ENCODE results near the gene LTO1. TPM values are rescaled to one million over a fixed set of nuclear protein-coding genes. Genes with fewer than 3 reads are reported as not detected.
"Not testable (repeated sequence)": the region's sequence is repeated elsewhere in the genome, so short reads cannot be mapped to it uniquely, and the experiment has no call there.

The LTO1 gene
- total RNA-seq, 1 experiment from 2014 or later, result 36.7 TPM

- peaks cover 23% of the 10 kb centered on the region for H3K4me1 Mint-ChIP-seq (ENCODE audit: low read depth, unreplicated experiment)
- H3K4me3 Mint-ChIP-seq (ENCODE audit: low read depth, unreplicated experiment), result no peak overlapping the region
- H3K9me3 Mint-ChIP-seq (ENCODE audit: low read depth, unreplicated experiment), result no peaks in the 10 kb centered on the region
- CTCF ChIA-PET, result no interaction called here
- DNase-seq, result no peak
- TF ChIP-seq, protein P1, sequence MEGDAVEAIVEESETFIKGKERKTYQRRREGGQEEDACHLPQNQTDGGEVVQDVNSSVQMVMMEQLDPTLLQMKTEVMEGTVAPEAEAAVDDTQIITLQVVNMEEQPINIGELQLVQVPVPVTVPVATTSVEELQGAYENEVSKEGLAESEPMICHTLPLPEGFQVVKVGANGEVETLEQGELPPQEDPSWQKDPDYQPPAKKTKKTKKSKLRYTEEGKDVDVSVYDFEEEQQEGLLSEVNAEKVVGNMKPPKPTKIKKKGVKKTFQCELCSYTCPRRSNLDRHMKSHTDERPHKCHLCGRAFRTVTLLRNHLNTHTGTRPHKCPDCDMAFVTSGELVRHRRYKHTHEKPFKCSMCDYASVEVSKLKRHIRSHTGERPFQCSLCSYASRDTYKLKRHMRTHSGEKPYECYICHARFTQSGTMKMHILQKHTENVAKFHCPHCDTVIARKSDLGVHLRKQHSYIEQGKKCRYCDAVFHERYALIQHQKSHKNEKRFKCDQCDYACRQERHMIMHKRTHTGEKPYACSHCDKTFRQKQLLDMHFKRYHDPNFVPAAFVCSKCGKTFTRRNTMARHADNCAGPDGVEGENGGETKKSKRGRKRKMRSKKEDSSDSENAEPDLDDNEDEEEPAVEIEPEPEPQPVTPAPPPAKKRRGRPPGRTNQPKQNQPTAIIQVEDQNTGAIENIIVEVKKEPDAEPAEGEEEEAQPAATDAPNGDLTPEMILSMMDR (IDR thresholded peaks at IDR 0.05; ENCODE audit: unreplicated experiment), result no peak
- H3K27me3 Mint-ChIP-seq (ENCODE audit: unreplicated experiment), result peaks cover 8% of the 10 kb centered on the region
- BruUV-seq (replicated peaks), result no TSS peak
- peaks cover 3% of the 10 kb centered on the region for H3K36me3 Mint-ChIP-seq (ENCODE audit: insufficient read depth, unreplicated experiment)
- H3K27ac Mint-ChIP-seq (ENCODE audit: unreplicated experiment), result no peak overlapping the region
- intact Hi-C loops (cut with micrococcal nuclease; ENCODE audit: unreplicated experiment), result no loop called here
Observed at GRCh38 chr11:69698362-69698761, 23.2 kb upstream of the LTO1 start.

DNA sequence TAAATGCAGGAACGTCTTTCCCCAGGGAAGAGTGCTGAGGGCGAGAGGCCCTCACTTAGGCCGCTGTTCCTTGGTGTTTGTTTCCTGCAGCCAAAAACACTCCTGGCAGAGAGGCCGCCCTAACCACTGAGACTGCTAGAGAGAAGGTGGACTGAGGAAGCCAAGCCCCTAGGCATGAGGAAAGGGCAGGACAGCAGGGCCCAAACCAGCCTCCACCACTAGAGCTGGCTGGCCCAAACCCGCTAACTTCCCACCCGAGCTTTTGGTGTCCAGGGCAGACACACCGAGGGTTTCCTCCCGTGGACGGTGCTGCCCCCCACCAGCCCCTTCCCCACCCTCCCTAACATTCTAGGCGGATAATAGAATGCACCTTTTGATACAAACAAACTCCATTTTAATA, 22.7 kb upstream of the LTO1 start:
- intact Hi-C loops (cut with micrococcal nuclease; ENCODE audit: unreplicated experiment), result no loop called here
- CTCF ChIA-PET, result no interaction called here
- peaks cover 23% of the 10 kb centered on the region for H3K4me1 Mint-ChIP-seq (ENCODE audit: low read depth, unreplicated experiment)
- no peaks in the 10 kb centered on the region for H3K9me3 Mint-ChIP-seq (ENCODE audit: low read depth, unreplicated experiment)
- H3K4me3 Mint-ChIP-seq (ENCODE audit: low read depth, unreplicated experiment), result no peak overlapping the region
- H3K27me3 Mint-ChIP-seq (ENCODE audit: unreplicated experiment), result peaks cover 3% of the 10 kb centered on the region
- BruUV-seq (replicated peaks), result no TSS peak
- no peak overlapping the region for H3K27ac Mint-ChIP-seq (ENCODE audit: unreplicated experiment)
- TF ChIP-seq, protein P1 (IDR thresholded peaks at IDR 0.05; ENCODE audit: unreplicated experiment), result no peak
- DNase-seq, result no peak
- H3K36me3 Mint-ChIP-seq (ENCODE audit: insufficient read depth, unreplicated experiment), result peaks cover 3% of the 10 kb centered on the region

GRCh38 chr11:69697469-69697843, 22.3 kb upstream of the LTO1 start:
- H3K27ac Mint-ChIP-seq (ENCODE audit: unreplicated experiment), result no peak overlapping the region
- peaks cover 3% of the 10 kb centered on the region for H3K36me3 Mint-ChIP-seq (ENCODE audit: insufficient read depth, unreplicated experiment)
- H3K9me3 Mint-ChIP-seq (ENCODE audit: low read depth, unreplicated experiment), result peaks cover 2% of the 10 kb centered on the region
- DNase-seq, result no peak
- BruUV-seq (replicated peaks), result no TSS peak
- TF ChIP-seq, protein P1 (IDR thresholded peaks at IDR 0.05; ENCODE audit: unreplicated experiment), result no peak
- H3K4me1 Mint-ChIP-seq (ENCODE audit: low read depth, unreplicated experiment), result peaks cover 23% of the 10 kb centered on the region
- H3K4me3 Mint-ChIP-seq (ENCODE audit: low read depth, unreplicated experiment), result no peak overlapping the region
- intact Hi-C loops (cut with micrococcal nuclease; ENCODE audit: unreplicated experiment), result no loop called here
- H3K27me3 Mint-ChIP-seq (ENCODE audit: unreplicated experiment), result no peaks in the 10 kb centered on the region
- CTCF ChIA-PET, result no interaction called here

GRCh38 chr11:69696749-69697468, 21.8 kb upstream of the LTO1 start:
- intact Hi-C loops (cut with micrococcal nuclease; ENCODE audit: unreplicated experiment), result no loop called here
- Mint-ChIP-seq H3K27ac (ENCODE audit: unreplicated experiment) (no peak overlapping the region), H3K4me1 (ENCODE audit: low read depth, unreplicated experiment) (peaks cover 23% of the 10 kb centered on the region), H3K4me3 (ENCODE audit: low read depth, unreplicated experiment) (no peak overlapping the region), H3K9me3 (ENCODE audit: low read depth, unreplicated experiment) (peaks cover 6% of the 10 kb centered on the region), H3K27me3 (ENCODE audit: unreplicated experiment) (no peaks in the 10 kb centered on the region), H3K36me3 (ENCODE audit: insufficient read depth, unreplicated experiment) (peaks cover 3% of the 10 kb centered on the region)
- CTCF ChIA-PET, result no interaction called here
- DNase-seq, result no peak
- TF ChIP-seq, protein P1 (IDR thresholded peaks at IDR 0.05; ENCODE audit: unreplicated experiment), result no peak
- BruUV-seq (replicated peaks), result no TSS peak

GRCh38 chr11:69695995-69696394, 20.8 kb upstream of the LTO1 start:
- H3K27ac Mint-ChIP-seq (ENCODE audit: unreplicated experiment); BruUV-seq (replicated peaks); H3K36me3 Mint-ChIP-seq (ENCODE audit: insufficient read depth, unreplicated experiment); H3K27me3 Mint-ChIP-seq (ENCODE audit: unreplicated experiment); H3K4me3 Mint-ChIP-seq (ENCODE audit: low read depth, unreplicated experiment); intact Hi-C loops (cut with micrococcal nuclease; ENCODE audit: unreplicated experiment); H3K9me3 Mint-ChIP-seq (ENCODE audit: low read depth, unreplicated experiment); DNase-seq: not testable (repeated sequence)
- CTCF ChIA-PET, result interaction anchor here (0.7 kb wide), 1 partner anchor 160 kb away, joined by 3 read pairs; no protein-coding TSS in a partner anchor
- H3K4me1 Mint-ChIP-seq (ENCODE audit: low read depth, unreplicated experiment), result peaks cover 22% of the 10 kb centered on the region
